Stimulated activated CD8-positive, alpha-beta memory T cell treated with anti-CD3 and anti-CD28 coated beads, Interleukin-15, amount 100 ng/mL, for 4 hours (primary cell): ENCODE results near the gene PTAR1.
A peak's percentile ranks its signal among the peaks of the same experiment; 100 is the strongest.

Experiments used
- DNase-seq, 2 donors: peaks; one replicate each; pipeline ENCODE4 v3.0.0-alpha.2; 2020; ENCODE audit warnings: low read depth in 2 of 2

PTAR1 gene

GRCh38 chr9:69674716-69675438 is 84.9 kb downstream of the PTAR1 start:
- no peak for DNase-seq

- DNase-seq: no peak
Measured at GRCh38 chr9:69674112-69674685, 85.6 kb downstream of the PTAR1 start.

DNA sequence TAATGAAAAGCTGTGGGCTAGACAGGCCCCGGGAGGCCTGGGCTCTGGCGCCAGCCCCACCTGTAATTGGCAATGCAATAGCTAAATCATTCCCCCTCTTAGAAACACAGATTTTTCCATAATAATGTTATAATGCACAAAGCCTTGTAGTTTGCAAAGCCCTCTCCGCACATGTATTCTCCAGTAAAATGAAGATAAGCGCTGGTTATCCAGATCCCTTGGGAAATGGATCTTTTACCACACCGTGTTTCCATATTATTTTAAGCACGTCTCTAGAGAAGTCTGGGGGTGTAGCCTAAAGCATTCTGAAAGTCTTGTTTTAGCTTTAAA is 86.5 kb downstream of the PTAR1 start:
- DNase-seq: no peak

DNA sequence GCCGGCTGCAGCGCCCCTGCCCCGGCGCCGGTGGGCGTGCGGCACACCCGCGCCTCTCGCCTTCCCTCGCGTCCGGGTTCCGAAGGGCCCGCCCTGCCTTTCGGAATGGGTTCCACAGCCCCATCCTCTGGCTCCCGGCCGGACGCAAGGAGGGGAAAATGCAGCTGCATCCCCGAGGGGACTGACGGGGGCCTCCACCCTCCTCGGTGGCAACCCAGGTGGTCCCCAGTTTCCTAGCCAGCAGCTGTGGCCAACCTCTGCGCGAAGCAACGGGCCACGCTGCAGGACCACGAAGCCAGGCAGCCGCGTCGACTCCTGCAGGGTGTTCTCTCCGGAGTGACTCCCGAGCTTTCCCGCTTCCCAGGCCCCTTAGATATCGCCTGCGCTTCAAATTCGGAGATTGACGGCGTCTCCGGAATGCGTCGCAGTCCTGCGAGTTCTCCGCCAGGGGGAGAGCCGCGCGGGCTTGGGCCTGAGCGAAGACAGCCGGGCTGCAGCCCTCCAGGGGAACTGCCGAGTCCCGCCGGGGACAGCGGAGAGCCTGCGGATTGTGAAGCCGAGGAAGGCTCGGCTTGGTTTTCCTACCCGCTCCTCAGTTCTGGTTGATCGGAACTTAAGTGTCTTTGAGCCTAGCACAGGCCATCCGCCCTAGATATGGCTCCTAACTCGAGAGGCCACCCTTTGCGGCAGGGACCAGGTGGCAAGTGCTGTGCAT is 87.1 kb downstream of the PTAR1 start:
- peak; percentile 28 to 38 for DNase-seq

DNA sequence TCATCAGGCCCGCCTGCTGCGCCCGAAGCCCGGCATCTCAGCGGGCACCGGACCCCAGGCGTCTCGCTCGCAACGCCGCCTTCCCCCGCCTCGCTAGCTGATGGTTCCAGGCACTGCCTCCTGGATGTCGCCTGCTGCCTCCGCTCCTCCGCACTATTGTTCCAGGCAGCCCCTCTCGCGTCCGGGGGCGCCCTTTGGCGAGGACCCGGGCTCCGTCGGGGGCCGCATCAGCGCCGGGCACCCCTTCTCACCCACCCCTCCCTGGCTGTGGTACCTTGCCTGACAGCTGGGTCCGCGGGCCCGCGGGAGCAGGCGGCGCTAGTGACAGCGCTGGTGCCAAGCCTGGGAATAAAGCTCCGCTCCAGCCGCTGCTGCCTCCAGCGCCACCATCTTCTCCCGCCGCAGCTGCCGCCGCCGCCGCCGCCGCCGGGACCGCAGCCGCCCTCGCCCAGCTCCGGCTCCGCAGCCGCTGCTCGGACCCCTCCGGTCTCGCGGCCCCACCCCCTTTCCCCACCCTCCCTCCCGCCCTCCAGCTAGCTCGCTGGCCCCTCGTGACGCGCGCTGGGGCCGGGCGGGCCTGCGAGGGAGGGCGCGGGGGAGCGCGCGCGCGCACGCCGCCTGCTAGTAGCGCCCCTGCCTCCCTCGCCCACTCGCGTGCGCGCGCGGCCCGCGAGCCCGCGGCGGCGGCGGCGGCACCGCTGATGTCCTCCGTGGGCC is 87.8 kb downstream of the PTAR1 start, which contains the start of gene APBA1:
TSS of gene APBA1 (minus strand) at position 493 of the 717 bp plus-strand sequence.
- peak in 1 of 2 donors; percentile 45 for DNase-seq

GRCh38 chr9:69671311-69671878 is 88.4 kb downstream of the PTAR1 start:
- DNase-seq: no peak

GRCh38 chr9:69667306-69667705 is 92.5 kb downstream of the PTAR1 start:
- no peak for DNase-seq

DNA sequence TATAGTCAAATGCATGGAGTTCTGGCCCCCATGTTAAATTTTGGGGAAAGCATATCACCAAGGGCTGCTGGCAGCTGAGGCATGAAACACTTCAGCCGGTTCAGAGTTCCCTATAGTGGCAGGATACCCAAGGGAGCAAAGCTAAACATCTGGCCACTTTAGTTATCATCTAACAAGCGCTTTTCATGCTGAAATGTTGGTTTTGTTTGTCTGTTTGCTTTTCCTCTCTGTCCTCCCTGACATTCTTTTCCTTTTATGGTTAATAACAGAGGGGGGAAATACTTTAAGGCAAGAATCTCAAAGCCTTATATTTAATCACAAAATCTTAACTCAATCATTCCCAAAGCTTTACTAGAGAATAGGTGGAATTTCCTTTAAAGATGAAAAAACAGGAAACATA is 99.5 kb downstream of the PTAR1 start:
- no peak for DNase-seq
